A549 (cell line): Measurements from ENCODE around the gene GPS1. TPM values are rescaled to one million over a fixed set of nuclear protein-coding genes. Genes with fewer than 3 reads are reported as not detected.

Experiments
- ATAC-seq, 2 experiments: fragments of 200-7000 bp in 1 of 2; fragments of >200 bp in 1 of 2; cut with Nextera tagmentation in 1 of 2; cut with Tn5 transposase in 1 of 2; 3 replicates each; pipeline versions ENCODE4 v1.8.0 to v1.9.1; 2018 to 2020; ENCODE audit warnings: mild to moderate bottlenecking in 1 of 2, moderate library complexity in 1 of 2
- CTCF ChIA-PET: fragments of 300-600 bp; sonication (Branson Sonifier 250); formaldehyde crosslinking; extraction: SDS; loops from one replicate; lab custom pipeline; 2021; ENCODE audit warnings: antibody characterized with exemption, inconsistent platforms; lab: Yijun Ruan, JAX
- POLR2A ChIA-PET: fragments of 350-600 bp; formaldehyde crosslinking; extraction: SDS; loops from one replicate; lab custom pipeline; 2021; ENCODE audit warnings: antibody characterized with exemption, inconsistent platforms; lab: Yijun Ruan, JAX
- DNase-seq, 2 experiments: peaks; one replicate each; pipeline versions ENCODE4 v3.0.0 to v3.0.0-alpha.2; 2011 to 2016; ENCODE audit warnings: low read depth in 1 of 2, low spot score in 1 of 2
- FAIRE-seq: peaks from 2 replicates; lab custom pipeline; 2011; peaks lifted over from hg19 to GRCh38; lab: Jason Lieb, UNC
- H3K27ac ChIP-seq, 2 experiments: fragments of >200 bp; sonication (Bioruptor Twin); formaldehyde crosslinking; 3 replicates each; pipeline ENCODE4 v1.5.1; 2016 to 2017
- H3K4me1 ChIP-seq: fragments of >200 bp; sonication (Bioruptor Twin); formaldehyde crosslinking; 3 replicates; pipeline ENCODE4 v1.6.1; 2016
- H3K4me2 ChIP-seq: fragments of >200 bp; sonication (Bioruptor Twin); formaldehyde crosslinking; 3 replicates; pipeline ENCODE4 v1.6.1; 2016
- H3K4me3 ChIP-seq: fragments of >200 bp; sonication (Bioruptor Twin); formaldehyde crosslinking; 3 replicates; pipeline ENCODE4 v1.5.1; 2016
- H3K9me3 ChIP-seq: fragments of >200 bp; sonication (Bioruptor Twin); formaldehyde crosslinking; 3 replicates; pipeline ENCODE4 v1.6.1; 2016
- EP300 ChIP-seq, 2 experiments: fragments of >200 bp; sonication (Bioruptor Twin); formaldehyde crosslinking; IDR thresholded peaks; 2 replicates in 1 of 2; 3 replicates in 1 of 2; pipeline ENCODE4 v1.6.1; 2016 to 2017
- ESRRA ChIP-seq: fragments of 150-350 bp; IDR thresholded peaks from 2 replicates; pipeline ENCODE4 v1.6.1; 2014; ENCODE audit warnings: mild to moderate bottlenecking, low read length, borderline replicate concordance
- FOSB ChIP-seq: fragments of 250-450 bp; sonication (Bioruptor Pico); IDR thresholded peaks from 2 replicates; pipeline ENCODE4 v1.5.0; 2020; ENCODE audit warnings: mild to moderate bottlenecking, moderate library complexity
- FOXS1 ChIP-seq: fragments of 250-450 bp; sonication (Bioruptor Pico); IDR thresholded peaks from 2 replicates; pipeline ENCODE4 v1.5.0; 2020; ENCODE audit warnings: mild to moderate bottlenecking, moderate library complexity
- GATA3 ChIP-seq: IDR thresholded peaks from 2 replicates; pipeline ENCODE4 v1.6.1; 2012; ENCODE audit warnings: borderline replicate concordance
- HOXB5 ChIP-seq: fragments of 250-450 bp; sonication (Bioruptor Pico); IDR thresholded peaks from 2 replicates; pipeline ENCODE4 v1.5.0; 2020; ENCODE audit warnings: mild to moderate bottlenecking, moderate library complexity
- JUN ChIP-seq, 2 experiments: fragments of >200 bp; sonication (Bioruptor Twin); formaldehyde crosslinking; IDR thresholded peaks; 2 replicates in 1 of 2; 3 replicates in 1 of 2; pipeline ENCODE4 v1.6.1; 2016 to 2017
- JUNB ChIP-seq: fragments of >200 bp; sonication (Bioruptor Twin); formaldehyde crosslinking; IDR thresholded peaks from 2 replicates; pipeline ENCODE4 v1.6.1; 2016
- MAFK ChIP-seq: fragments of 450-650 bp; IDR thresholded peaks from 2 replicates; pipeline ENCODE4 v1.6.1; 2014; ENCODE audit not compliant: partially characterized antibody
- MAZ ChIP-seq: fragments of 150-350 bp; IDR thresholded peaks from 2 replicates; pipeline ENCODE4 v1.6.1; 2014; ENCODE audit warnings: antibody characterized with exemption, low read depth, low read length, borderline replicate concordance
- NFE2L2 ChIP-seq: fragments of 150-350 bp; conservative IDR thresholded peaks from 2 replicates; pipeline ENCODE4 v1.6.1; 2014; ENCODE audit warnings: low read length
- POLR2AphosphoS2 ChIP-seq: conservative IDR thresholded peaks from 2 replicates; pipeline ENCODE4 v1.6.1; 2012; ENCODE audit warnings: low read length, improper control_type of control experiment, inconsistent platforms
- RNF2 ChIP-seq: fragments of 200-600 bp; sonication (generic); IDR thresholded peaks from 2 replicates; pipeline ENCODE4 v1.6.1; 2016; ENCODE audit warnings: low read depth, mild to moderate bottlenecking, antibody characterized with exemption, moderate library complexity, borderline replicate concordance
- SREBF2 ChIP-seq: fragments of 450-650 bp; IDR thresholded peaks from 2 replicates; pipeline ENCODE4 v1.6.1; 2014; ENCODE audit warnings: mild to moderate bottlenecking, moderate library complexity
- TFCP2L1 ChIP-seq: fragments of 250-450 bp; sonication (Bioruptor Pico); IDR thresholded peaks from 2 replicates; pipeline ENCODE4 v1.5.0; 2021; ENCODE audit warnings: mild to moderate bottlenecking
- ZC3H11A ChIP-seq: fragments of 450-650 bp; IDR thresholded peaks from 2 replicates; pipeline ENCODE4 v1.6.1; 2014; ENCODE audit warnings: antibody characterized with exemption, mild to moderate bottlenecking
- ZNF302 ChIP-seq: fragments of 250-450 bp; sonication (Bioruptor Pico); IDR thresholded peaks from 2 replicates; pipeline ENCODE4 v1.9.0; 2021; ENCODE audit warnings: inconsistent platforms, mild to moderate bottlenecking, moderate library complexity
- WGBS: methylation state at CpG from one replicate; pipeline ENCODE4 v1.1.6; 2017; ENCODE audit errors: missing lambda C conversion rate; 5-methylcytosine and 5-hydroxymethylcytosine counted together
- polyA plus RNA-seq, 4 experiments: library from polyadenylated mRNA; depleted of rRNA in 3 of 4; stranded (reverse); fragments of >200 nt; fragmentation: RNase III in 1 of 4; extraction: RNeasy Plus Mini Kit Qiagen cat#74134 plus additional on column Dnase treatment in 1 of 4; gene quantifications; 2 replicates in 3 of 4; 3 replicates in 1 of 4; pipeline ENCODE4 v1.2.3, GENCODE V29; 2011 to 2017
- TF ChIP-seq, protein P1 (sequence below): fragments of >200 bp; sonication (Bioruptor Twin); formaldehyde crosslinking; IDR thresholded peaks from 2 replicates; pipeline ENCODE4 v1.6.1; 2016
- TF ChIP-seq, protein P2 (sequence below): fragments of >200 bp; sonication (Bioruptor Twin); formaldehyde crosslinking; IDR thresholded peaks from 3 replicates; pipeline ENCODE4 v1.6.1; 2016
- TF ChIP-seq, protein P3 (sequence below): fragments of 250-450 bp; sonication (Bioruptor Pico); IDR thresholded peaks from 2 replicates; pipeline ENCODE4 v1.5.0; 2020; ENCODE audit warnings: low read depth, mild to moderate bottlenecking, moderate library complexity
- TF ChIP-seq, protein P4 (sequence below): fragments of 250-450 bp; sonication (Bioruptor Pico); IDR thresholded peaks from 2 replicates; pipeline ENCODE4 v1.5.0; 2021; ENCODE audit warnings: mild to moderate bottlenecking, moderate library complexity, borderline replicate concordance
- TF ChIP-seq, protein P5 (sequence below): fragments of 450-650 bp; IDR thresholded peaks from 2 replicates; pipeline ENCODE4 v1.6.1; 2014; ENCODE audit warnings: antibody characterized with exemption
- TF ChIP-seq, protein P6 (sequence below): IDR thresholded peaks from 2 replicates; pipeline ENCODE4 v1.6.1; 2012

Gene GPS1
- polyA plus RNA-seq, 2 of the 4 experiments (the other 2 are of a cell fraction), result 89.4 to 126 TPM

DNA sequence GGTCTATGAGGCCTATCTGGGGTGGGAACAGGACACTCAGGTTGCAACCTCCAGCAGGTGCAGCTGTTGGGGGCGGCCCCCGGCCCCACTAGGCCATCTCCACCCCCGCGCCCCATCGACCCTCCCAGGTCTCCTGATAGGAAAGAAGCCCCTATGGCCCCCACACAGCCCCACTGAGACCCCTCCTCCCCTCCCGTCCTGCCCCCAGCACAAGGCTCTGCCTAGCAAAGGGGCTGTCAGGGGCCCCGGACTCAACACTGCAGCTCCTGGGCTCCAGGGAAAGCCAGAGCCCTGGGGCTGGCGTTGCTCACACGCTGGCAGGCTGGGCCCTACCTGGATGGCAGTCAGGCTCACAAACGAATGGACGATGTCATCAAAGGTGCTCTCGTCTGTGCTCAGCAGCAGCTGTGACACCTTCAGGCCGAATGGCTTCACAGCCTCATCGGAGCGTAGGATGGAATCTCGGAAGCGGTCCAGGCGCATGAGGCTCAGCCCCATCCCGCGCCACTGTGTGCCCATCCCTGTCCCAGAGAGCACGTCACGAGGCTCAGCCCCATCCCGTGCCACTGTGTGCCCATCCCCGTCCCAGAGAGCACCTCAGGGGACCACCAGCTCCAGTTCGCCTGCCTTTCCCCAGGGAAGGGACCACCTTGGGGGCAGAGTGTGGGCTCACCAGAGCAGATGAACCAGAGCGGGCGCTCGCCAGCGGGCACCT lies 39.0 kb downstream of the GPS1 start:
- no peak for FAIRE-seq
- CTCF ChIA-PET, result interaction anchor here (1.2 to 3.0 kb wide), 4 partner anchors 12 to 63 kb away, joined by 4 to 16 read pairs (median 8); partner anchors contain the start of genes DCXR and RAC3
- Histone ChIP-seq H3K4me1 (peaks cover 6% of the 10 kb centered on the region), H3K4me2 (no peak overlapping the region)
- no peak for ATAC-seq
- no peak for TF ChIP-seq ZNF302 (CRISPR knock-in tag)
- no peak for TF ChIP-seq ZC3H11A
- TF ChIP-seq, protein P1, sequence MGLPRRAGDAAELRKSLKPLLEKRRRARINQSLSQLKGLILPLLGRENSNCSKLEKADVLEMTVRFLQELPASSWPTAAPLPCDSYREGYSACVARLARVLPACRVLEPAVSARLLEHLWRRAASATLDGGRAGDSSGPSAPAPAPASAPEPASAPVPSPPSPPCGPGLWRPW, result no peak
- no peak for TF ChIP-seq RNF2
- TF ChIP-seq JUNB, result no peak
- TF ChIP-seq, protein P2, sequence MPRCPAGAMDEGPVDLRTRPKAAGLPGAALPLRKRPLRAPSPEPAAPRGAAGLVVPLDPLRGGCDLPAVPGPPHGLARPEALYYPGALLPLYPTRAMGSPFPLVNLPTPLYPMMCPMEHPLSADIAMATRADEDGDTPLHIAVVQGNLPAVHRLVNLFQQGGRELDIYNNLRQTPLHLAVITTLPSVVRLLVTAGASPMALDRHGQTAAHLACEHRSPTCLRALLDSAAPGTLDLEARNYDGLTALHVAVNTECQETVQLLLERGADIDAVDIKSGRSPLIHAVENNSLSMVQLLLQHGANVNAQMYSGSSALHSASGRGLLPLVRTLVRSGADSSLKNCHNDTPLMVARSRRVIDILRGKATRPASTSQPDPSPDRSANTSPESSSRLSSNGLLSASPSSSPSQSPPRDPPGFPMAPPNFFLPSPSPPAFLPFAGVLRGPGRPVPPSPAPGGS, result no peak
- TF ChIP-seq TFCP2L1 (CRISPR knock-in tag), result no peak
- TF ChIP-seq MAZ, result no peak
- TF ChIP-seq ESRRA, result no peak
- TF ChIP-seq FOXS1 (CRISPR knock-in tag), result no peak
- no peak for TF ChIP-seq HOXB5
- no peak for TF ChIP-seq EP300 (IDR thresholded peaks at IDR 0.05)
- no peak for TF ChIP-seq NFE2L2
- no peak for TF ChIP-seq FOSB (CRISPR knock-in tag)
- TF ChIP-seq GATA3, result no peak
- TF ChIP-seq, all 56 proteins: peak for 0
- POLR2A ChIA-PET, result no interaction called here
- WGBS, result 96% methylated on average over 21 of the region's 29 CpGs
- no peak for DNase-seq
- H3K9me3 ChIP-seq, result no peaks in the 10 kb centered on the region
- no peak overlapping the region for H3K27ac ChIP-seq
- no peak overlapping the region for H3K4me3 ChIP-seq

DNA sequence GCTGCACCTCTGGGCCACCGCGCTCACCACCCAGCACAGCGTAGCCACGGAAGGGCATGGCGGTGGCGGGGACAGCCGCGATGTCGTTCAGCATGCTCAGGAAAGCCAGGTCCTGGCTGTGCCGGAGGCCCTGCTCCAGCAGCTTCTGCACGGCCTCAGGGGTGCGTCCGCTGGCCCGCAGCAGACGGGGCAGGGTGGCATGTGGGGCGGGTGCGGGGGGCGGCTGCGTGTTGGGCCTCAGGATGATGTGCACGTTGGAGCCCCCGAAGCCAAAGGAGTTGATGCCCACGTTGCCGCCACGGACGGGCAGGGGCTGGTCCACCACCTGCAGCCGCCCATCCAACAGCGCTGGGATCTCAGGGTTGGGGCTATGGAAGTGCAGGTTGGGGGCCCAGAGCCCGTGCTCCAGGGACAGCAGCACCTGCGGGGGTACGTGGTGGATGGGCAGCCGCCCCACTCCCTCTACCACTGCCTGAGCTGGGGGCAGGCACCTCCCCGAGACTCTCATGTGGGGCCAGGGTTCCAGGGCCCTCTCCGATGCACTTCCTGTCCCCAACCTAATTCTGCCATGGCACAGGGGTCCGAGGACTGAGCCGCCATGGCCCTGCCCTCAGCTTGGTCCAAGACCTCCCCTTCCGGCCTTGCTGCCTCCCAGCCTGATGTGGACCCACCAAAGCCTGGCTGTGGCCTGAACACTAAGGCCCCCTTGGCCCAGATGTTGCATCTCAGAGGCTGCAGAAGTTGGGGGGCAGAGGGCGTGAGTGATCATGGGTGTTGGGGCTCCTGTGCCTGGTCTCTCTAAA lies 39.8 kb downstream of the GPS1 start:
- CTCF ChIA-PET, result interaction anchor here (1.2 to 3.0 kb wide), 3 partner anchors 61 to 132 kb away, joined by 4 to 16 read pairs (median 4); partner anchors contain the start of gene RAC3
- POLR2A ChIA-PET, result no interaction called here
- DNase-seq, result no peak
- no peak overlapping the region for H3K27ac ChIP-seq
- H3K4me1 ChIP-seq, result peaks cover 14% of the 10 kb centered on the region
- ATAC-seq, result no peak
- no peak for TF ChIP-seq GATA3
- TF ChIP-seq, protein P3, sequence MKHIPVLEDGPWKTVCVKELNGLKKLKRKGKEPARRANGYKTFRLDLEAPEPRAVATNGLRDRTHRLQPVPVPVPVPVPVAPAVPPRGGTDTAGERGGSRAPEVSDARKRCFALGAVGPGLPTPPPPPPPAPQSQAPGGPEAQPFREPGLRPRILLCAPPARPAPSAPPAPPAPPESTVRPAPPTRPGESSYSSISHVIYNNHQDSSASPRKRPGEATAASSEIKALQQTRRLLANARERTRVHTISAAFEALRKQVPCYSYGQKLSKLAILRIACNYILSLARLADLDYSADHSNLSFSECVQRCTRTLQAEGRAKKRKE (CRISPR knock-in tag), result no peak
- TF ChIP-seq MAFK, result no peak
- TF ChIP-seq POLR2AphosphoS2, result no peak
- no peak for TF ChIP-seq JUN (IDR thresholded peaks at IDR 0.05)
- TF ChIP-seq SREBF2, result no peak
- TF ChIP-seq NFE2L2, result no peak
- TF ChIP-seq, protein P4, sequence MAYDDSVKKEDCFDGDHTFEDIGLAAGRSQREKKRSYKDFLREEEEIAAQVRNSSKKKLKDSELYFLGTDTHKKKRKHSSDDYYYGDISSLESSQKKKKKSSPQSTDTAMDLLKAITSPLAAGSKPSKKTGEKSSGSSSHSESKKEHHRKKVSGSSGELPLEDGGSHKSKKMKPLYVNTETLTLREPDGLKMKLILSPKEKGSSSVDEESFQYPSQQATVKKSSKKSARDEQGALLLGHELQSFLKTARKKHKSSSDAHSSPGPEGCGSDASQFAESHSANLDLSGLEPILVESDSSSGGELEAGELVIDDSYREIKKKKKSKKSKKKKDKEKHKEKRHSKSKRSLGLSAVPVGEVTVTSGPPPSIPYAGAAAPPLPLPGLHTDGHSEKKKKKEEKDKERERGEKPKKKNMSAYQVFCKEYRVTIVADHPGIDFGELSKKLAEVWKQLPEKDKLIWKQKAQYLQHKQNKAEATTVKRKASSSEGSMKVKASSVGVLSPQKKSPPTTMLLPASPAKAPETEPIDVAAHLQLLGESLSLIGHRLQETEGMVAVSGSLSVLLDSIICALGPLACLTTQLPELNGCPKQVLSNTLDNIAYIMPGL (CRISPR knock-in tag), result no peak
- TF ChIP-seq, protein P5, sequence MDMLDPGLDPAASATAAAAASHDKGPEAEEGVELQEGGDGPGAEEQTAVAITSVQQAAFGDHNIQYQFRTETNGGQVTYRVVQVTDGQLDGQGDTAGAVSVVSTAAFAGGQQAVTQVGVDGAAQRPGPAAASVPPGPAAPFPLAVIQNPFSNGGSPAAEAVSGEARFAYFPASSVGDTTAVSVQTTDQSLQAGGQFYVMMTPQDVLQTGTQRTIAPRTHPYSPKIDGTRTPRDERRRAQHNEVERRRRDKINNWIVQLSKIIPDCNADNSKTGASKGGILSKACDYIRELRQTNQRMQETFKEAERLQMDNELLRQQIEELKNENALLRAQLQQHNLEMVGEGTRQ, result no peak
- TF ChIP-seq, protein P6, sequence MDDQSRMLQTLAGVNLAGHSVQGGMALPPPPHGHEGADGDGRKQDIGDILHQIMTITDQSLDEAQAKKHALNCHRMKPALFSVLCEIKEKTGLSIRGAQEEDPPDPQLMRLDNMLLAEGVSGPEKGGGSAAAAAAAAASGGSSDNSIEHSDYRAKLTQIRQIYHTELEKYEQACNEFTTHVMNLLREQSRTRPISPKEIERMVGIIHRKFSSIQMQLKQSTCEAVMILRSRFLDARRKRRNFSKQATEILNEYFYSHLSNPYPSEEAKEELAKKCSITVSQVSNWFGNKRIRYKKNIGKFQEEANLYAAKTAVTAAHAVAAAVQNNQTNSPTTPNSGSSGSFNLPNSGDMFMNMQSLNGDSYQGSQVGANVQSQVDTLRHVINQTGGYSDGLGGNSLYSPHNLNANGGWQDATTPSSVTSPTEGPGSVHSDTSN, result no peak
- no peak for TF ChIP-seq ZNF302 (CRISPR knock-in tag)
- TF ChIP-seq, all 56 proteins: peak for 0
- FAIRE-seq, result no peak
- whole genome bisulfite sequencing, result 95% methylated on average over 16 of the region's 37 CpGs
- Histone ChIP-seq H3K9me3 (no peaks in the 10 kb centered on the region), H3K4me2 (no peak overlapping the region), H3K4me3 (no peak overlapping the region)
